GM12878 (cell line): ENCODE results near the gene PHYH. TPM values are rescaled to one million over a fixed set of nuclear protein-coding genes. Genes with fewer than 3 reads are reported as not detected.

Experiments used
- ATAC-seq: fragments of 200-7000 bp; cut with Tn5 transposase; 3 replicates; pipeline ENCODE4 v1.9.1; 2020; ENCODE audit warnings: mild to moderate bottlenecking, moderate library complexity
- BruUV-seq: library from RNA; stranded (reverse); fragments of 400-500 nt; replicated peaks from 2 replicates; lab custom pipeline; 2021; lab: Mats Ljungman, UMichigan
- CTCF ChIA-PET: fragments of 300-600 bp; sonication (Branson Sonifier 250); formaldehyde crosslinking; extraction: SDS; loops from one replicate; lab custom pipeline; 2021; ENCODE audit warnings: inconsistent platforms; lab: Yijun Ruan, JAX
- POLR2A ChIA-PET: fragments of 350-600 bp; formaldehyde crosslinking; extraction: SDS; loops from one replicate; lab custom pipeline; 2021; ENCODE audit warnings: inconsistent platforms; lab: Charles Lee
- RAD21 ChIA-PET: fragments of 300-600 bp; sonication (Branson Sonifier 250); formaldehyde crosslinking; loops from one replicate; lab custom pipeline; 2023; ENCODE audit warnings: antibody characterized with exemption; ENCODE audit not compliant: unreplicated experiment; lab: Charles Lee
- SMC1A ChIA-PET: fragments of 300-600 bp; sonication (Branson Sonifier 250); formaldehyde crosslinking; loops from one replicate; lab custom pipeline; 2023; ENCODE audit not compliant: unreplicated experiment, uncharacterized antibody; lab: Charles Lee
- DNase-seq: peaks from one replicate; pipeline ENCODE4 v3.0.0-alpha.2; 2011; ENCODE audit warnings: low read depth, low spot score
- FAIRE-seq: peaks from 3 replicates; lab custom pipeline; 2011; peaks lifted over from hg19 to GRCh38; lab: Jason Lieb, UNC
- H2AFZ ChIP-seq: 2 replicates; pipeline ENCODE4 v1.6.0; 2011; ENCODE audit warnings: low read depth, low read length, control low read depth; ENCODE audit not compliant: control insufficient read depth
- H3K27ac ChIP-seq: 2 replicates; pipeline ENCODE4 v1.5.1; 2011; ENCODE audit warnings: control low read depth; ENCODE audit not compliant: control insufficient read depth, insufficient read depth
- H3K27me3 ChIP-seq, 2 experiments: replicated peaks in 1 of 2; 2 replicates each; pipeline versions ENCODE4 v1.6.0 to v1.6.1; 2011; ENCODE audit warnings: low read length in 1 of 2; ENCODE audit not compliant: control insufficient read depth in 2 of 2, insufficient read depth in 2 of 2
- H3K36me3 ChIP-seq, 2 experiments: 2 replicates each; pipeline ENCODE4 v1.5.1; 2011; ENCODE audit warnings: low read length in 1 of 2; ENCODE audit not compliant: control insufficient read depth in 2 of 2, insufficient read depth in 2 of 2
- H3K4me1 ChIP-seq: 2 replicates; pipeline ENCODE4 v1.6.1; 2011; ENCODE audit warnings: mild to moderate bottlenecking, low read length, moderate library complexity, mixed read lengths; ENCODE audit not compliant: control insufficient read depth, insufficient read depth
- H3K4me2 ChIP-seq: 2 replicates; pipeline ENCODE4 v1.6.0; 2011; ENCODE audit warnings: control low read depth; ENCODE audit not compliant: control insufficient read depth, insufficient read depth
- H3K4me3 ChIP-seq: fragments of 200-600 bp; sonication (generic); 2 replicates; pipeline ENCODE4 v1.5.1; 2016
- H3K79me2 ChIP-seq: 2 replicates; pipeline ENCODE4 v1.6.0; 2011; ENCODE audit warnings: low read length; ENCODE audit not compliant: control insufficient read depth, insufficient read depth
- H3K9ac ChIP-seq: 2 replicates; pipeline ENCODE4 v1.8.0; 2011; ENCODE audit warnings: low read length, control low read depth, mixed read lengths; ENCODE audit not compliant: control insufficient read depth, insufficient read depth
- H3K9me3 ChIP-seq: replicated peaks from 3 replicates; pipeline ENCODE4 v1.5.1; 2011; ENCODE audit warnings: mild to moderate bottlenecking, low read length; ENCODE audit not compliant: control insufficient read depth, insufficient read depth
- H4K20me1 ChIP-seq: 2 replicates; pipeline ENCODE4 v1.6.0; 2011; ENCODE audit not compliant: control insufficient read depth, insufficient read depth
- ASH2L ChIP-seq: fragments of 300-600, 200-600 bp; sonication (generic); IDR thresholded peaks from 2 replicates; pipeline ENCODE4 v1.6.1; 2017; ENCODE audit warnings: low read depth, mild to moderate bottlenecking, borderline replicate concordance
- BCLAF1 ChIP-seq: fragments of 450-650 bp; IDR thresholded peaks from 2 replicates; pipeline ENCODE4 v1.6.1; 2017; ENCODE audit warnings: antibody characterized with exemption, mild to moderate bottlenecking, moderate library complexity
- KDM1A ChIP-seq: fragments of 200-600 bp; sonication (generic); IDR thresholded peaks from 2 replicates; pipeline ENCODE4 v1.6.1; 2016; ENCODE audit warnings: borderline replicate concordance
- NKRF ChIP-seq: fragments of 450-650 bp; conservative IDR thresholded peaks from 2 replicates; pipeline ENCODE4 v1.6.1; 2017; ENCODE audit warnings: mild to moderate bottlenecking, moderate library complexity
- POLR2AphosphoS5 ChIP-seq: IDR thresholded peaks from 2 replicates; pipeline ENCODE4 v1.6.1; 2011; ENCODE audit warnings: mild to moderate bottlenecking, low read length, inconsistent platforms
- RB1 ChIP-seq: fragments of 450-650 bp; formaldehyde crosslinking; IDR thresholded peaks from 2 replicates; pipeline ENCODE4 v1.6.1; 2017; ENCODE audit warnings: mild to moderate bottlenecking, borderline replicate concordance
- SKIL ChIP-seq: fragments of 450-650 bp; IDR thresholded peaks from 2 replicates; pipeline ENCODE4 v1.6.1; 2017; ENCODE audit warnings: mild to moderate bottlenecking, low read depth, inconsistent platforms; ENCODE audit not compliant: poor library complexity, severe bottlenecking
- SMAD1 ChIP-seq: fragments of 450-650 bp; IDR thresholded peaks from 2 replicates; pipeline ENCODE4 v1.6.1; 2018; ENCODE audit warnings: mild to moderate bottlenecking, low read depth; ENCODE audit not compliant: partially characterized antibody
- ZBTB4 ChIP-seq: fragments of 450-650 bp; formaldehyde crosslinking; IDR thresholded peaks from 2 replicates; pipeline ENCODE4 v1.4.0; 2022; ENCODE audit warnings: mild to moderate bottlenecking, moderate library complexity
- ZNF217 ChIP-seq: fragments of 450-650 bp; IDR thresholded peaks from 2 replicates; pipeline ENCODE4 v1.6.1; 2017; ENCODE audit warnings: antibody characterized with exemption, mild to moderate bottlenecking
- WGBS: methylation state at CpG from one replicate; pipeline ENCODE4 v1.1.6; 2016; ENCODE audit warnings: low lambda C conversion rate; ENCODE audit not compliant: insufficient replicate concordance, insufficient coverage; ENCODE audit errors: missing lambda C conversion rate; 5-methylcytosine and 5-hydroxymethylcytosine counted together
- in situ Hi-C: fragments of 300-500 bp; cut with MboI; formaldehyde crosslinking; loops from 9 replicates; pipeline ENCODE4 v1.14.3; 2018; ENCODE audit warnings: mixed read lengths
- intact Hi-C: fragments of 100-400 bp; cut with micrococcal nuclease; formaldehyde crosslinking; loops from one replicate; pipeline ENCODE4 v1.14.2; 2022; ENCODE audit not compliant: unreplicated experiment
- polyA plus RNA-seq, 11 experiments: library from polyadenylated mRNA; depleted of rRNA in 4 of 11; unstranded in 6 of 11; stranded (reverse) in 5 of 11; fragments of >200 nt; fragmentation: Nextera tagmentation in 4 of 11; fragmentation: Illumina TruSeq in 1 of 11; extraction: Ambion mirVana in 4 of 11; extraction: Trizol in 1 of 11; gene quantifications; 1 replicate in 1 of 11; 2 replicates in 10 of 11; pipeline versions ENCODE4 v1.2.1 to v1.2.3, GENCODE V29; 2011 to 2016; ENCODE audit warnings: inconsistent platforms in 2 of 11, missing spikeins in 2 of 11, low read depth in 1 of 11
- total RNA-seq, 4 experiments: library from RNA; depleted of rRNA in 3 of 4; stranded (reverse); fragments of >200 nt in 3 of 4; fragmentation: Illumina TruSeq in 1 of 4; extraction: Trizol in 1 of 4; gene quantifications; 2 replicates each; pipeline versions ENCODE4 v1.2.1 to v1.2.3, GENCODE V29; 2013 to 2021

PHYH gene
- total and polyA plus RNA-seq, 10 of the 15 experiments (the other 5 are each of a cell fraction or from before 2014, with no cell fraction given), result 3.2 to 10.3 (median 5.0) TPM

- no peak for TF ChIP-seq ZBTB4 (CRISPR knock-in tag)
- no peak for TF ChIP-seq SMAD1
These were observed 10.8 kb upstream of the PHYH start (continued) for GRCh38 chr10:13310518-13311176.

GRCh38 chr10:13309792-13310191, 9.9 kb upstream of the PHYH start:
- Histone ChIP-seq H3K27me3 (no peaks in the 10 kb centered on the region), H3K4me3 (no peak overlapping the region), H3K27ac (no peak overlapping the region), H3K79me2 (no peaks in the 10 kb centered on the region), H3K4me1 (no peaks in the 10 kb centered on the region), H3K36me3 (no peaks in the 10 kb centered on the region), H3K4me2 (no peak overlapping the region), H3K9ac (no peak overlapping the region), H4K20me1 (no peaks in the 10 kb centered on the region), H3K9me3 (no peaks in the 10 kb centered on the region), H2AFZ (no peak overlapping the region)
- RAD21 ChIA-PET, result no interaction called here
- SMC1A ChIA-PET, result no interaction called here
- no peak for FAIRE-seq
- ATAC-seq, result no peak
- CTCF ChIA-PET, result no interaction called here
- no peak for DNase-seq
- BruUV-seq, result no TSS peak
- in situ Hi-C loops (no loop called here), intact Hi-C loops (no loop called here)
- POLR2A ChIA-PET, result no interaction called here
- 13% methylated on average over 2 of the region's 2 CpGs for WGBS
- TF ChIP-seq RB1 (no peak), POLR2AphosphoS5 (no peak), NKRF (no peak), ZNF217 (no peak), ASH2L (no peak), KDM1A (no peak), BCLAF1 (no peak), SKIL (no peak)
